Astrocyte (in vitro differentiated cells and primary cell): ENCODE results near the gene IL31. TPM values are rescaled to one million over a fixed set of nuclear protein-coding genes. Genes with fewer than 3 reads are reported as not detected.

Source experiments
- DNase-seq: peaks from one replicate; pipeline ENCODE4 v3.0.0-alpha.2; 2010; ENCODE audit warnings: low read depth
- FAIRE-seq: peaks from 2 replicates; lab custom pipeline; 2011; peaks lifted over from hg19 to GRCh38; lab: Jason Lieb, UNC
- H2AFZ ChIP-seq: 2 replicates; pipeline ENCODE4 v1.6.0; 2012; ENCODE audit warnings: low read depth, low read length, inconsistent platforms
- H3K27ac ChIP-seq: 2 replicates; pipeline ENCODE4 v1.5.1; 2011; ENCODE audit warnings: low read depth, low read length, inconsistent platforms
- H3K27me3 ChIP-seq: 2 replicates; pipeline ENCODE4 v1.6.0; 2011; ENCODE audit warnings: low read length, inconsistent platforms; ENCODE audit not compliant: insufficient read depth
- H3K36me3 ChIP-seq: 2 replicates; pipeline ENCODE4 v1.5.1; 2011; ENCODE audit warnings: low read length, inconsistent platforms; ENCODE audit not compliant: insufficient read depth
- H3K4me1 ChIP-seq: 2 replicates; pipeline ENCODE4 v1.5.1; 2011; ENCODE audit warnings: low read length, inconsistent platforms; ENCODE audit not compliant: insufficient read depth
- H3K4me2 ChIP-seq: 2 replicates; pipeline ENCODE4 v1.6.0; 2012; ENCODE audit warnings: low read length, inconsistent platforms
- H3K4me3 ChIP-seq: 2 replicates; pipeline ENCODE4 v1.5.1; 2011; ENCODE audit warnings: low read depth, mild to moderate bottlenecking, low read length, inconsistent platforms; ENCODE audit not compliant: insufficient read depth
- H3K79me2 ChIP-seq: 2 replicates; pipeline ENCODE4 v1.6.0; 2012; ENCODE audit warnings: mild to moderate bottlenecking, low read length, inconsistent platforms; ENCODE audit not compliant: insufficient read depth
- H3K9ac ChIP-seq: 2 replicates; pipeline ENCODE4 v1.6.0; 2012; ENCODE audit warnings: mild to moderate bottlenecking, low read length, inconsistent platforms
- H3K9me3 ChIP-seq: 2 replicates; pipeline ENCODE4 v1.5.1; 2012; ENCODE audit warnings: low read depth, mild to moderate bottlenecking, low read length, inconsistent platforms; ENCODE audit not compliant: insufficient read depth
- H4K20me1 ChIP-seq: 2 replicates; pipeline ENCODE4 v1.6.0; 2012; ENCODE audit warnings: low read length, inconsistent platforms; ENCODE audit not compliant: insufficient read depth
- H3K27ac Mint-ChIP-seq: one replicate; pipeline ENCODE4 v1.8.0; 2021; ENCODE audit warnings: mild to moderate bottlenecking, mixed read lengths; ENCODE audit not compliant: unreplicated experiment
- H3K27me3 Mint-ChIP-seq: one replicate; pipeline ENCODE4 v1.8.0; 2021; ENCODE audit warnings: low read depth, mixed read lengths; ENCODE audit not compliant: unreplicated experiment
- H3K36me3 Mint-ChIP-seq: one replicate; pipeline ENCODE4 v1.8.0; 2021; ENCODE audit warnings: low read depth, mixed read lengths; ENCODE audit not compliant: unreplicated experiment
- H3K4me1 Mint-ChIP-seq: one replicate; pipeline ENCODE4 v1.8.0; 2021; ENCODE audit warnings: low read depth, mixed read lengths; ENCODE audit not compliant: unreplicated experiment
- H3K4me3 Mint-ChIP-seq: one replicate; pipeline ENCODE4 v1.8.0; 2021; ENCODE audit warnings: mild to moderate bottlenecking, moderate library complexity, mixed read lengths; ENCODE audit not compliant: unreplicated experiment
- H3K9me3 Mint-ChIP-seq: one replicate; pipeline ENCODE4 v1.8.0; 2021; ENCODE audit warnings: mild to moderate bottlenecking, mixed read lengths; ENCODE audit not compliant: unreplicated experiment
- CTCF ChIP-seq: IDR thresholded peaks from 2 replicates; pipeline ENCODE4 v1.5.1; 2011; ENCODE audit warnings: low read depth, mild to moderate bottlenecking, inconsistent platforms, low read length, moderate library complexity; ENCODE audit not compliant: insufficient read depth
- EZH2 ChIP-seq: IDR thresholded peaks from 2 replicates; pipeline ENCODE4 v1.6.1; 2012; ENCODE audit warnings: mild to moderate bottlenecking, low read length, inconsistent platforms; ENCODE audit not compliant: insufficient read depth
- total RNA-seq: library from RNA; stranded (reverse); gene quantifications from 2 replicates; pipeline ENCODE4 v1.2.1, GENCODE V29; 2021

IL31 gene
- total RNA-seq, 1 donor from 2014 or later = not detected

- Mint-ChIP-seq H3K36me3 (peaks cover 32% of the 10 kb centered on the region), H3K4me1 (no peaks in the 10 kb centered on the region), H3K27ac (no peak overlapping the region), H3K27me3 (no peaks in the 10 kb centered on the region), H3K4me3 (no peak overlapping the region), H3K9me3 (no peaks in the 10 kb centered on the region)
- Histone ChIP-seq H3K27ac (no peak overlapping the region), H3K9me3 (no peaks in the 10 kb centered on the region), H2AFZ (no peak overlapping the region), H3K9ac (no peak overlapping the region), H3K4me1 (no peaks in the 10 kb centered on the region), H3K36me3 (peaks cover 7% of the 10 kb centered on the region), H3K4me2 (no peak overlapping the region), H3K79me2 (no peaks in the 10 kb centered on the region), H4K20me1 (peaks cover 3% of the 10 kb centered on the region), H3K4me3 (no peak overlapping the region), H3K27me3 (no peaks in the 10 kb centered on the region)
- FAIRE-seq (no peak), DNase-seq (no peak)
- TF ChIP-seq CTCF (no peak), EZH2 (no peak)
Observed at GRCh38 chr12:122144885-122145284, 29.1 kb downstream of the IL31 start.

GRCh38 chr12:122142857-122143256, 31.2 kb downstream of the IL31 start:
- Mint-ChIP-seq H3K4me1 (no peaks in the 10 kb centered on the region), H3K4me3 (no peak overlapping the region), H3K27ac (no peak overlapping the region), H3K27me3 (no peaks in the 10 kb centered on the region), H3K36me3 (peaks cover 34% of the 10 kb centered on the region), H3K9me3 (no peaks in the 10 kb centered on the region)
- Histone ChIP-seq H3K9me3 (no peaks in the 10 kb centered on the region), H3K79me2 (no peaks in the 10 kb centered on the region), H3K4me2 (no peak overlapping the region), H3K4me3 (no peak overlapping the region), H3K36me3 (peaks cover 7% of the 10 kb centered on the region), H3K4me1 (no peaks in the 10 kb centered on the region), H4K20me1 (peaks cover 3% of the 10 kb centered on the region), H3K27ac (no peak overlapping the region), H2AFZ (no peak overlapping the region), H3K9ac (no peak overlapping the region), H3K27me3 (no peaks in the 10 kb centered on the region)
- TF ChIP-seq CTCF (no peak), EZH2 (no peak)
- FAIRE-seq = no peak
- no peak for DNase-seq

GRCh38 chr12:122141911-122142725, 31.9 kb downstream of the IL31 start:
- Histone ChIP-seq H3K79me2 (no peaks in the 10 kb centered on the region), H3K9ac (no peak overlapping the region), H3K27ac (no peak overlapping the region), H3K4me1 (no peaks in the 10 kb centered on the region), H3K27me3 (no peaks in the 10 kb centered on the region), H4K20me1 (peaks cover 3% of the 10 kb centered on the region), H2AFZ (no peak overlapping the region), H3K9me3 (no peaks in the 10 kb centered on the region), H3K4me3 (no peak overlapping the region), H3K36me3 (peaks cover 7% of the 10 kb centered on the region), H3K4me2 (no peak overlapping the region)
- TF ChIP-seq CTCF (no peak), EZH2 (no peak)
- H3K9me3 Mint-ChIP-seq = no peaks in the 10 kb centered on the region
- no peak overlapping the region for H3K4me3 Mint-ChIP-seq
- H3K4me1 Mint-ChIP-seq = no peaks in the 10 kb centered on the region
- FAIRE-seq (no peak), DNase-seq (no peak)
- no peak overlapping the region for H3K27ac Mint-ChIP-seq
- H3K36me3 Mint-ChIP-seq = peaks cover 34% of the 10 kb centered on the region
- H3K27me3 Mint-ChIP-seq = no peaks in the 10 kb centered on the region
